ENCODE results near the gene DCST2. TPM values are rescaled to one million over a fixed set of nuclear protein-coding genes. Genes with fewer than 3 reads are reported as not detected.
"Not testable (repeated sequence)": the region's sequence is repeated elsewhere in the genome, so short reads cannot be mapped to it uniquely, and the experiment has no call there.

The DCST2 gene
- total RNA-seq, 4 donors from 2014 or later: 0.90 to 4.2 (median 1.7) TPM

- WGBS, 2 donors: 74 to 76% methylated on average over 16 of the region's 16 CpGs
- no peak overlapping the region for H3K27ac ChIP-seq
Measured at GRCh38 chr1:154998201-154998780, 35.3 kb downstream of the DCST2 start.

GRCh38 chr1:154996966-154997701 lies 36.4 kb downstream of the DCST2 start:
- no peak for DNase-seq (ENCODE audit: low spot score in 2 of 2)
- Histone ChIP-seq H3K27me3 (no peaks in the 10 kb centered on the region), H3K27ac (no peak overlapping the region), H3K4me3 (no peak overlapping the region), H3K4me1 (peaks cover 0 to 36% (median 13%) of the 10 kb centered on the region in 4 donors), H3K36me3 (peaks cover 0 to 15% (median 0%) of the 10 kb centered on the region in 3 donors), H3K9me3 (no peaks in the 10 kb centered on the region)
- no peak for TF ChIP-seq CTCF (IDR thresholded peaks at IDR 0.05)
- TF ChIP-seq EP300 (IDR thresholded peaks at IDR 0.05): no peak
- no peak for TF ChIP-seq POLR2A (IDR thresholded peaks at IDR 0.05)
- WGBS, 2 donors: 78 to 84% methylated on average over 15 of the region's 15 CpGs

More at GRCh38 chr1:154998201-154998780, 35.3 kb downstream of the DCST2 start:
- peaks cover 0 to 36% (median 13%) of the 10 kb centered on the region in 4 donors for H3K4me1 ChIP-seq
- DNase-seq (ENCODE audit: low spot score in 2 of 2): no peak
- no peaks in the 10 kb centered on the region for H3K9me3 ChIP-seq
- no peaks in the 10 kb centered on the region for H3K27me3 ChIP-seq
- TF ChIP-seq POLR2A (IDR thresholded peaks at IDR 0.05): no peak
- TF ChIP-seq EP300 (IDR thresholded peaks at IDR 0.05): no peak
- TF ChIP-seq CTCF (IDR thresholded peaks at IDR 0.05): no peak
- no peak overlapping the region for H3K4me3 ChIP-seq
- H3K36me3 ChIP-seq: peaks cover 0 to 3% (median 0%) of the 10 kb centered on the region in 3 donors

- H3K27me3 ChIP-seq; H3K27ac ChIP-seq; H3K4me3 ChIP-seq; DNase-seq (ENCODE audit: low spot score in 2 of 2); H3K9me3 ChIP-seq: not testable (repeated sequence)
- Histone ChIP-seq H3K4me1 (peaks cover 0 to 36% (median 13%) of the 10 kb centered on the region in 4 donors), H3K36me3 (peaks cover 0 to 30% (median 0%) of the 10 kb centered on the region in 3 donors)
- TF ChIP-seq CTCF (IDR thresholded peaks at IDR 0.05): peak; percentile 11 to 41 (median 31)
- 54 to 59% methylated on average over 13 of the region's 13 CpGs for WGBS, 2 donors
Measured at GRCh38 chr1:154995301-154995983, 38.1 kb downstream of the DCST2 start.

GRCh38 chr1:154994591-154994990 lies 39.0 kb downstream of the DCST2 start:
- Histone ChIP-seq H3K27me3 (no peaks in the 10 kb centered on the region), H3K36me3 (peaks cover 0 to 38% (median 0%) of the 10 kb centered on the region in 3 donors), H3K4me1 (peaks cover 0 to 28% (median 7%) of the 10 kb centered on the region in 4 donors), H3K4me3 (no peak overlapping the region), H3K9me3 (no peaks in the 10 kb centered on the region), H3K27ac (no peak overlapping the region)
- WGBS, 2 donors: 65 to 79% methylated on average over 3 of the region's 3 CpGs
- TF ChIP-seq CTCF (IDR thresholded peaks at IDR 0.05) (no peak), POLR2A (IDR thresholded peaks at IDR 0.05) (no peak), EP300 (IDR thresholded peaks at IDR 0.05) (no peak)
- DNase-seq (ENCODE audit: low spot score in 2 of 2): no peak

GRCh38 chr1:154994269-154994587 lies 39.4 kb downstream of the DCST2 start:
- no peak for DNase-seq (ENCODE audit: low spot score in 2 of 2)
- no peak overlapping the region for H3K27ac ChIP-seq
- TF ChIP-seq EP300 (IDR thresholded peaks at IDR 0.05) (no peak), CTCF (IDR thresholded peaks at IDR 0.05) (no peak), POLR2A (IDR thresholded peaks at IDR 0.05) (no peak)
- no peaks in the 10 kb centered on the region for H3K27me3 ChIP-seq
- WGBS, 2 donors: 50 to 78% methylated on average over 1 of the region's 1 CpG
- H3K4me1 ChIP-seq: peaks cover 0 to 24% (median 3%) of the 10 kb centered on the region in 4 donors
- peaks cover 0 to 42% (median 0%) of the 10 kb centered on the region in 3 donors for H3K36me3 ChIP-seq
- no peak overlapping the region for H3K4me3 ChIP-seq
- H3K9me3 ChIP-seq: no peaks in the 10 kb centered on the region
